GM19438 (cell line): ENCODE results near the gene EDN2.

Source experiments
- ATAC-seq: cut with Tn5 transposase; IDR thresholded peaks from one replicate; pipeline ENCODE4 v1.9.1; 2021; ENCODE audit warnings: low read depth; ENCODE audit not compliant: unreplicated experiment

EDN2 gene

GRCh38 chr1:41500378-41500777 lies 15.9 kb upstream of the EDN2 start:
- no peak for ATAC-seq

- no peak for ATAC-seq
These were observed 15.1 kb upstream of the EDN2 start for GRCh38 chr1:41499591-41499990.

- ATAC-seq: no peak
These were observed 14.3 kb upstream of the EDN2 start for GRCh38 chr1:41498804-41499203.

GRCh38 chr1:41498391-41498790 lies 13.9 kb upstream of the EDN2 start:
- no peak for ATAC-seq

- ATAC-seq: no peak
These were observed 13.1 kb upstream of the EDN2 start for GRCh38 chr1:41497461-41498030.

GRCh38 chr1:41497056-41497440 lies 12.6 kb upstream of the EDN2 start:
- ATAC-seq: no peak

GRCh38 chr1:41496080-41497055 lies 11.9 kb upstream of the EDN2 start:
- ATAC-seq: no peak

GRCh38 chr1:41495210-41495948 lies 10.9 kb upstream of the EDN2 start:
- ATAC-seq: no peak

GRCh38 chr1:41494351-41495209 lies 10.1 kb upstream of the EDN2 start:
- ATAC-seq: no peak

- ATAC-seq: no peak
These were observed 9.3 kb upstream of the EDN2 start for GRCh38 chr1:41493626-41494350.

- no peak for ATAC-seq
These were observed 8.6 kb upstream of the EDN2 start for GRCh38 chr1:41493117-41493536.

GRCh38 chr1:41492341-41492848 lies 7.9 kb upstream of the EDN2 start:
- no peak for ATAC-seq

- no peak for ATAC-seq
These were observed 6.4 kb upstream of the EDN2 start for GRCh38 chr1:41490911-41491310.

GRCh38 chr1:41489561-41489960 lies 5.1 kb upstream of the EDN2 start:
- ATAC-seq: no peak

- no peak for ATAC-seq
These were observed 3.8 kb upstream of the EDN2 start for GRCh38 chr1:41488040-41488951.

GRCh38 chr1:41487126-41488039 lies 2.9 kb upstream of the EDN2 start:
- no peak for ATAC-seq

GRCh38 chr1:41486371-41487125 lies 2.1 kb upstream of the EDN2 start:
- ATAC-seq: no peak
